Measurements from ENCODE around the gene SLC17A7.

DNA sequence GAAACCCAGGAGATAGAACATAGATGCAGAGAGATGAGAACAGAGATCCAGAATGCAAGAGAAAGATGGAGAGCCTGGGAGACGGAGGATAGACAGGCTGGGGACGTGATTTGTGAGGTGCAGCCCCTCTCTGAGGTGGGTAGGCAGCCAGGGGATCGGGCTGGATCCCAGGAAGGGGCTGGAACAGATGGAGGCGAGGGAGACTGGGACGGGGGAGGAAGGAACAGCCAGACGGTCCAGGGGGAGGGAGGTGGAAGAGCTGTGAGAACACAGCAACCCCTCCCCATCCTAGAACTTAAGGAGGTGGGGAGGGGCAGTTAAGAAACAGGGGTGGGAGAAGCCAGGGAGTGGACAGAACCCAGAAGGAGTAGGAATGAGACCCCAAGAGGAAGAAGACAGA, 3.1 kb downstream of the SLC17A7 start:
- TF ChIP-seq, protein P1, sequence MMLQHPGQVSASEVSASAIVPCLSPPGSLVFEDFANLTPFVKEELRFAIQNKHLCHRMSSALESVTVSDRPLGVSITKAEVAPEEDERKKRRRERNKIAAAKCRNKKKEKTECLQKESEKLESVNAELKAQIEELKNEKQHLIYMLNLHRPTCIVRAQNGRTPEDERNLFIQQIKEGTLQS (IDR thresholded peaks at IDR 0.05): no peak
- TF ChIP-seq, protein P2, sequence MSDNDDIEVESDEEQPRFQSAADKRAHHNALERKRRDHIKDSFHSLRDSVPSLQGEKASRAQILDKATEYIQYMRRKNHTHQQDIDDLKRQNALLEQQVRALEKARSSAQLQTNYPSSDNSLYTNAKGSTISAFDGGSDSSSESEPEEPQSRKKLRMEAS (IDR thresholded peaks at IDR 0.05): no peak
- TF ChIP-seq POLR2A (IDR thresholded peaks at IDR 0.05; ENCODE audit: borderline replicate concordance, extremely low read depth, insufficient read depth, insufficient read length) (no peak), SIN3A (IDR thresholded peaks at IDR 0.05; ENCODE audit: low read depth) (no peak), RAD21 (IDR thresholded peaks at IDR 0.05; ENCODE audit: low read depth) (no peak), EZH2 (IDR thresholded peaks at IDR 0.05) (no peak), ZFX (IDR thresholded peaks at IDR 0.05) (no peak), EZH2phosphoT487 (IDR thresholded peaks at IDR 0.05; ENCODE audit: borderline replicate concordance) (no peak), SP1 (IDR thresholded peaks at IDR 0.05; ENCODE audit: low read depth) (no peak)
- TF ChIP-seq, protein P3, sequence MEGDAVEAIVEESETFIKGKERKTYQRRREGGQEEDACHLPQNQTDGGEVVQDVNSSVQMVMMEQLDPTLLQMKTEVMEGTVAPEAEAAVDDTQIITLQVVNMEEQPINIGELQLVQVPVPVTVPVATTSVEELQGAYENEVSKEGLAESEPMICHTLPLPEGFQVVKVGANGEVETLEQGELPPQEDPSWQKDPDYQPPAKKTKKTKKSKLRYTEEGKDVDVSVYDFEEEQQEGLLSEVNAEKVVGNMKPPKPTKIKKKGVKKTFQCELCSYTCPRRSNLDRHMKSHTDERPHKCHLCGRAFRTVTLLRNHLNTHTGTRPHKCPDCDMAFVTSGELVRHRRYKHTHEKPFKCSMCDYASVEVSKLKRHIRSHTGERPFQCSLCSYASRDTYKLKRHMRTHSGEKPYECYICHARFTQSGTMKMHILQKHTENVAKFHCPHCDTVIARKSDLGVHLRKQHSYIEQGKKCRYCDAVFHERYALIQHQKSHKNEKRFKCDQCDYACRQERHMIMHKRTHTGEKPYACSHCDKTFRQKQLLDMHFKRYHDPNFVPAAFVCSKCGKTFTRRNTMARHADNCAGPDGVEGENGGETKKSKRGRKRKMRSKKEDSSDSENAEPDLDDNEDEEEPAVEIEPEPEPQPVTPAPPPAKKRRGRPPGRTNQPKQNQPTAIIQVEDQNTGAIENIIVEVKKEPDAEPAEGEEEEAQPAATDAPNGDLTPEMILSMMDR (IDR thresholded peaks at IDR 0.05 in 2 of 3, conservative IDR thresholded peaks at IDR 0.05 in 1 of 3; ENCODE audit: borderline replicate concordance in 1 of 3, insufficient read depth in 1 of 3, low read depth in 2 of 3, low read length in 2 of 3): no peak
